CMK (cell line): Measurements from ENCODE around the gene SLC18A3.

Experiments
- DNase-seq: peaks from one replicate; pipeline ENCODE4 v3.0.0-alpha.2; 2010; ENCODE audit warnings: low read depth

Gene SLC18A3

GRCh38 chr10:49596493-49596809, 13.7 kb upstream of the SLC18A3 start:
- DNase-seq: no peak

- DNase-seq: no peak
Observed at GRCh38 chr10:49596836-49597235, 13.3 kb upstream of the SLC18A3 start.

- DNase-seq: no peak
Observed at GRCh38 chr10:49597426-49598163, 12.5 kb upstream of the SLC18A3 start.

GRCh38 chr10:49598164-49598856, 11.8 kb upstream of the SLC18A3 start:
- DNase-seq: no peak

- DNase-seq: no peak
Observed at GRCh38 chr10:49598986-49599385, 11.1 kb upstream of the SLC18A3 start.

GRCh38 chr10:49599546-49599945, 10.6 kb upstream of the SLC18A3 start:
- no peak for DNase-seq

GRCh38 chr10:49600046-49600445, 10.1 kb upstream of the SLC18A3 start:
- no peak for DNase-seq

GRCh38 chr10:49600781-49601400, 9.2 kb upstream of the SLC18A3 start:
- DNase-seq: no peak

- no peak for DNase-seq
Observed at GRCh38 chr10:49601857-49602256, 8.3 kb upstream of the SLC18A3 start.

GRCh38 chr10:49602380-49603023, 7.6 kb upstream of the SLC18A3 start:
- no peak for DNase-seq

- no peak for DNase-seq
Observed at GRCh38 chr10:49605216-49605938, 4.7 kb upstream of the SLC18A3 start.

- DNase-seq: no peak
Observed at GRCh38 chr10:49605939-49606509, 4.1 kb upstream of the SLC18A3 start.

GRCh38 chr10:49606981-49607535, 3.1 kb upstream of the SLC18A3 start:
- DNase-seq: peak; percentile 83

GRCh38 chr10:49608166-49609005, 1.7 kb upstream of the SLC18A3 start:
- no peak for DNase-seq

- DNase-seq: no peak
Observed at GRCh38 chr10:49609006-49609282, 1.2 kb upstream of the SLC18A3 start.

- DNase-seq: no peak
Observed at GRCh38 chr10:49609283-49610113, 612 bp upstream of the SLC18A3 start.

- DNase-seq: no peak
Observed at GRCh38 chr10:49610458-49611165, 502 bp downstream of the SLC18A3 start.

- DNase-seq: no peak
Observed at GRCh38 chr10:49611166-49611815, 1.2 kb downstream of the SLC18A3 start.
